Keratinocyte (primary cell): ENCODE data around the gene APH1B. TPM values are rescaled to one million over a fixed set of nuclear protein-coding genes. Genes with fewer than 3 reads are reported as not detected.
"Not testable (repeated sequence)": the region's sequence is repeated elsewhere in the genome, so short reads cannot be mapped to it uniquely, and the experiment has no call there.

Experiments
- DNase-seq: peaks from one replicate; pipeline ENCODE4 v3.0.0-alpha.2; 2011; ENCODE audit warnings: low read depth, missing footprints, low spot score
- FAIRE-seq: peaks from 2 replicates; lab custom pipeline; 2011; peaks lifted over from hg19 to GRCh38; lab: Jason Lieb, UNC
- H2AFZ ChIP-seq: 2 replicates; pipeline ENCODE4 v1.6.0; 2012; ENCODE audit warnings: low read length, control low read depth, inconsistent platforms; ENCODE audit not compliant: control insufficient read depth
- H3K27ac ChIP-seq: 2 replicates; pipeline ENCODE4 v1.5.1; 2011; ENCODE audit warnings: low read length; ENCODE audit not compliant: control insufficient read depth, insufficient read depth
- H3K27me3 ChIP-seq: 3 replicates; pipeline ENCODE4 v1.6.0; 2011; ENCODE audit warnings: low read length; ENCODE audit not compliant: control insufficient read depth, insufficient read depth; ENCODE audit errors: extremely low read depth
- H3K36me3 ChIP-seq, 2 experiments: 2 replicates in 1 of 2; 3 replicates in 1 of 2; pipeline ENCODE4 v1.5.1; 2011; ENCODE audit warnings: low read length in 2 of 2, mild to moderate bottlenecking in 1 of 2; ENCODE audit not compliant: control insufficient read depth in 2 of 2, insufficient read depth in 2 of 2; ENCODE audit errors: extremely low read depth in 1 of 2
- H3K4me1 ChIP-seq: 3 replicates; pipeline ENCODE4 v1.5.1; 2011; ENCODE audit warnings: low read length; ENCODE audit not compliant: control insufficient read depth, insufficient read depth; ENCODE audit errors: extremely low read depth
- H3K4me2 ChIP-seq: 3 replicates; pipeline ENCODE4 v1.6.0; 2011; ENCODE audit warnings: low read depth, low read length; ENCODE audit not compliant: control insufficient read depth, insufficient read depth; ENCODE audit errors: extremely low read depth
- H3K4me3 ChIP-seq, 3 experiments: fragments of 200-600 bp in 1 of 3; sonication (generic) in 1 of 3; 2 replicates in 2 of 3; 3 replicates in 1 of 3; pipeline ENCODE4 v1.5.1; 2011 to 2016; ENCODE audit warnings: low read length in 3 of 3, mild to moderate bottlenecking in 3 of 3, control low read depth in 2 of 3, inconsistent platforms in 1 of 3, low read depth in 1 of 3, mixed read lengths in 1 of 3, mixed run types in 1 of 3, moderate library complexity in 1 of 3; ENCODE audit not compliant: control insufficient read depth in 2 of 3, insufficient read depth in 2 of 3; ENCODE audit errors: extremely low read depth in 1 of 3
- H3K79me2 ChIP-seq: 2 replicates; pipeline ENCODE4 v1.6.0; 2012; ENCODE audit warnings: low read length; ENCODE audit not compliant: control insufficient read depth, insufficient read depth
- H3K9ac ChIP-seq: 3 replicates; pipeline ENCODE4 v1.6.0; 2011; ENCODE audit warnings: low read length; ENCODE audit not compliant: control insufficient read depth, insufficient read depth; ENCODE audit errors: extremely low read depth
- H3K9me1 ChIP-seq: 3 replicates; pipeline ENCODE4 v1.6.0; 2011; ENCODE audit warnings: low read length; ENCODE audit not compliant: control insufficient read depth, insufficient read depth; ENCODE audit errors: extremely low read depth
- H3K9me3 ChIP-seq: 2 replicates; pipeline ENCODE4 v1.5.1; 2012; ENCODE audit warnings: low read depth, low read length; ENCODE audit not compliant: control insufficient read depth
- H4K20me1 ChIP-seq: 3 replicates; pipeline ENCODE4 v1.6.0; 2011; ENCODE audit warnings: low read length; ENCODE audit not compliant: control insufficient read depth, insufficient read depth; ENCODE audit errors: extremely low read depth
- CTCF ChIP-seq, 3 experiments: IDR thresholded peaks in 1 of 3; conservative IDR thresholded peaks in 1 of 3; optimal IDR thresholded peaks in 1 of 3; 2 replicates in 2 of 3; 3 replicates in 1 of 3; pipeline versions ENCODE3 to v1.5.1; 2011; ENCODE audit warnings: low read length in 3 of 3, mild to moderate bottlenecking in 3 of 3, moderate library complexity in 2 of 3, control low read depth in 1 of 3, inconsistent platforms in 1 of 3; ENCODE audit not compliant: insufficient read depth in 2 of 3; ENCODE audit errors: extremely low read depth in 1 of 3
- EZH2 ChIP-seq: IDR thresholded peaks from one replicate; pipeline ENCODE4 v1.6.1; 2012; ENCODE audit warnings: inconsistent platforms, mild to moderate bottlenecking, low read length, moderate library complexity
- dilution Hi-C: fragments of 300-500 bp; cut with MboI; formaldehyde crosslinking; loops from one replicate; pipeline ENCODE4 v1.7.0; 2020; ENCODE audit warnings: low sequenced_read_pairs; ENCODE audit not compliant: extremely low pct_ligation_motif_present
- polyA plus RNA-seq, 5 experiments: library from polyadenylated mRNA; depleted of rRNA in 3 of 5; stranded (reverse) in 3 of 5; stranded (forward) in 1 of 5; unstranded in 1 of 5; fragments of >200 nt; gene quantifications; 1 replicate in 1 of 5; 2 replicates in 3 of 5; 3 replicates in 1 of 5; pipeline versions ENCODE4 v1.2.1 to v1.2.3, GENCODE V29; 2011 to 2012; ENCODE audit warnings: missing spikeins in 2 of 5, low read depth in 1 of 5, low replicate concordance in 1 of 5

The APH1B gene
- polyA plus RNA-seq, 1 donor (not counting 4 experiments of a cell fraction or from before 2014, with no cell fraction given) = 7.0 TPM

GRCh38 chr15:63318344-63318743 lies 40.9 kb downstream of the APH1B start:
- Histone ChIP-seq H3K9me3 (no peaks in the 10 kb centered on the region), H2AFZ (no peak overlapping the region), H3K4me3 (no peak overlapping the region), H3K9me1 (no peaks in the 10 kb centered on the region), H3K4me1 (no peaks in the 10 kb centered on the region), H3K79me2 (no peaks in the 10 kb centered on the region), H3K36me3 (no peaks in the 10 kb centered on the region), H3K4me2 (no peak overlapping the region), H3K27ac (no peak overlapping the region), H3K27me3 (no peaks in the 10 kb centered on the region), H3K9ac (no peak overlapping the region), H4K20me1 (no peaks in the 10 kb centered on the region)
- FAIRE-seq = no peak
- DNase-seq = no peak
- no peak for TF ChIP-seq CTCF (optimal IDR thresholded peaks at IDR 0.05 in 1 of 3, IDR thresholded peaks at IDR 0.05 in 1 of 3, conservative IDR thresholded peaks at IDR 0.05 in 1 of 3; ENCODE audit: extremely low read depth in 1 of 3, insufficient read depth in 2 of 3, low read length in 3 of 3)
- TF ChIP-seq EZH2 = no peak
- dilution Hi-C loops = no loop called here

- no peaks in the 10 kb centered on the region for H3K27me3 ChIP-seq
- H2AFZ ChIP-seq = no peak overlapping the region
- H3K9ac ChIP-seq = no peak overlapping the region
- H3K9me3 ChIP-seq = no peaks in the 10 kb centered on the region
- no peak overlapping the region for H3K27ac ChIP-seq
- no peaks in the 10 kb centered on the region for H3K9me1 ChIP-seq
- FAIRE-seq (no peak), DNase-seq (no peak)
- H3K4me2 ChIP-seq = no peak overlapping the region
- no peaks in the 10 kb centered on the region for H3K4me1 ChIP-seq
- dilution Hi-C loops = no loop called here
- no peaks in the 10 kb centered on the region for H4K20me1 ChIP-seq
- no peaks in the 10 kb centered on the region for H3K79me2 ChIP-seq
- TF ChIP-seq EZH2 = no peak
- TF ChIP-seq CTCF (optimal IDR thresholded peaks at IDR 0.05 in 1 of 3, IDR thresholded peaks at IDR 0.05 in 1 of 3, conservative IDR thresholded peaks at IDR 0.05 in 1 of 3; ENCODE audit: extremely low read depth in 1 of 3, insufficient read depth in 2 of 3, low read length in 3 of 3) = no peak
- no peaks in the 10 kb centered on the region for H3K36me3 ChIP-seq
- H3K4me3 ChIP-seq = no peak overlapping the region
Measured at GRCh38 chr15:63319065-63319464, 41.7 kb downstream of the APH1B start.

- not testable (repeated sequence) for H3K27ac ChIP-seq
Measured at GRCh38 chr15:63320446-63320845, 43.0 kb downstream of the APH1B start.

GRCh38 chr15:63320981-63321380 lies 43.6 kb downstream of the APH1B start:
- H4K20me1 ChIP-seq, H3K4me1 ChIP-seq, H3K36me3 ChIP-seq, H3K79me2 ChIP-seq, H3K27me3 ChIP-seq, H3K4me3 ChIP-seq, H3K9ac ChIP-seq, dilution Hi-C loops, H3K4me2 ChIP-seq, H3K9me1 ChIP-seq, H3K9me3 ChIP-seq, H3K27ac ChIP-seq, FAIRE-seq, DNase-seq, H2AFZ ChIP-seq: not testable (repeated sequence)

More at GRCh38 chr15:63320446-63320845, 43.0 kb downstream of the APH1B start:
- FAIRE-seq, H3K79me2 ChIP-seq, H4K20me1 ChIP-seq, H3K4me2 ChIP-seq, H3K4me1 ChIP-seq, H3K27me3 ChIP-seq, H2AFZ ChIP-seq, H3K4me3 ChIP-seq, DNase-seq, H3K9me3 ChIP-seq, H3K9me1 ChIP-seq, H3K9ac ChIP-seq, dilution Hi-C loops, H3K36me3 ChIP-seq: not testable (repeated sequence)
